WERI-Rb-1 (cell line): ENCODE measurements around the gene SYNPO.

ENCODE experiments used
- DNase-seq: peaks from one replicate; pipeline ENCODE4 v3.0.0-alpha.2; 2020
- H3K27ac ChIP-seq: fragments of 250-450 bp; sonication (Bioruptor Pico); 2 replicates; pipeline ENCODE4 v1.5.1; 2020; ENCODE audit warnings: mild to moderate bottlenecking, moderate library complexity
- H3K27me3 ChIP-seq: fragments of 250-450 bp; sonication (Bioruptor Pico); 2 replicates; pipeline ENCODE4 v1.5.1; 2021; ENCODE audit warnings: mild to moderate bottlenecking, low read depth, moderate library complexity; ENCODE audit not compliant: insufficient read depth, severe bottlenecking
- H3K36me3 ChIP-seq: fragments of 250-450 bp; sonication (Bioruptor Pico); 2 replicates; pipeline ENCODE4 v1.5.1; 2020; ENCODE audit warnings: mild to moderate bottlenecking, moderate library complexity
- H3K4me3 ChIP-seq: 2 replicates; pipeline ENCODE4 v1.5.1; 2011; ENCODE audit warnings: low read depth, mild to moderate bottlenecking, control low read depth, low read length
- H3K9me3 ChIP-seq: fragments of 250-450 bp; sonication (Bioruptor Pico); 2 replicates; pipeline ENCODE4 v1.5.1; 2021; ENCODE audit warnings: mild to moderate bottlenecking, moderate library complexity; ENCODE audit not compliant: severe bottlenecking
- TF ChIP-seq, protein P1 (sequence below): IDR thresholded peaks from 2 replicates; pipeline ENCODE4 v1.5.1; 2011; ENCODE audit warnings: low read depth, mild to moderate bottlenecking, control low read depth, inconsistent platforms, low read length

SYNPO gene

GRCh38 chr5:150609843-150610584, 30.4 kb upstream of the SYNPO start:
- Histone ChIP-seq H3K9me3 (no peaks in the 10 kb centered on the region), H3K27me3 (no peaks in the 10 kb centered on the region), H3K27ac (no peak overlapping the region), H3K4me3 (no peak overlapping the region), H3K36me3 (no peaks in the 10 kb centered on the region)
- DNase-seq = no peak
- TF ChIP-seq, protein P1, sequence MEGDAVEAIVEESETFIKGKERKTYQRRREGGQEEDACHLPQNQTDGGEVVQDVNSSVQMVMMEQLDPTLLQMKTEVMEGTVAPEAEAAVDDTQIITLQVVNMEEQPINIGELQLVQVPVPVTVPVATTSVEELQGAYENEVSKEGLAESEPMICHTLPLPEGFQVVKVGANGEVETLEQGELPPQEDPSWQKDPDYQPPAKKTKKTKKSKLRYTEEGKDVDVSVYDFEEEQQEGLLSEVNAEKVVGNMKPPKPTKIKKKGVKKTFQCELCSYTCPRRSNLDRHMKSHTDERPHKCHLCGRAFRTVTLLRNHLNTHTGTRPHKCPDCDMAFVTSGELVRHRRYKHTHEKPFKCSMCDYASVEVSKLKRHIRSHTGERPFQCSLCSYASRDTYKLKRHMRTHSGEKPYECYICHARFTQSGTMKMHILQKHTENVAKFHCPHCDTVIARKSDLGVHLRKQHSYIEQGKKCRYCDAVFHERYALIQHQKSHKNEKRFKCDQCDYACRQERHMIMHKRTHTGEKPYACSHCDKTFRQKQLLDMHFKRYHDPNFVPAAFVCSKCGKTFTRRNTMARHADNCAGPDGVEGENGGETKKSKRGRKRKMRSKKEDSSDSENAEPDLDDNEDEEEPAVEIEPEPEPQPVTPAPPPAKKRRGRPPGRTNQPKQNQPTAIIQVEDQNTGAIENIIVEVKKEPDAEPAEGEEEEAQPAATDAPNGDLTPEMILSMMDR = no peak

- Histone ChIP-seq H3K9me3 (no peaks in the 10 kb centered on the region), H3K27ac (no peak overlapping the region), H3K4me3 (no peak overlapping the region), H3K27me3 (no peaks in the 10 kb centered on the region), H3K36me3 (no peaks in the 10 kb centered on the region)
- no peak for DNase-seq
- TF ChIP-seq, protein P1 = no peak
Measured at GRCh38 chr5:150611026-150611425, 29.4 kb upstream of the SYNPO start.

DNA sequence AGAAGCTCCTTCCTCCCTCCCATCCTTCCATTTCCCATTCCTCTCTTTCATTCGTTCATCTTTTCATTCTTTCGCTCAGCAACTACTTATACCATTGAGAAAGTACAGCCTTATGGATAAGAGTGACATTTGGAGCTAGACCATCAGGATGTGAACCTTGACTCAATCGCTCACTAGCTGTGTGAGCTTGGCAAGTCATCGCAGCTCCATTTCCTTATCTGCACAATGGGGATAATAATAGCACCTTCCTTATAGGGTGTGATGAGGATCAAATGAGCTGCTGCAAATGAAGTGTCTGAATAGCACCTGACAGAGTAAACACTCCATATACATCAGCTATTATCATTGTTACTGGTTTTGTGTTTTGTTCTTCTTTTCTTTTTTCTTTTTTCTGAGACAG, 28.1 kb upstream of the SYNPO start:
- Histone ChIP-seq H3K27ac (no peak overlapping the region), H3K4me3 (no peak overlapping the region), H3K36me3 (no peaks in the 10 kb centered on the region), H3K27me3 (no peaks in the 10 kb centered on the region), H3K9me3 (no peaks in the 10 kb centered on the region)
- no peak for DNase-seq
- TF ChIP-seq, protein P1 = no peak

DNA sequence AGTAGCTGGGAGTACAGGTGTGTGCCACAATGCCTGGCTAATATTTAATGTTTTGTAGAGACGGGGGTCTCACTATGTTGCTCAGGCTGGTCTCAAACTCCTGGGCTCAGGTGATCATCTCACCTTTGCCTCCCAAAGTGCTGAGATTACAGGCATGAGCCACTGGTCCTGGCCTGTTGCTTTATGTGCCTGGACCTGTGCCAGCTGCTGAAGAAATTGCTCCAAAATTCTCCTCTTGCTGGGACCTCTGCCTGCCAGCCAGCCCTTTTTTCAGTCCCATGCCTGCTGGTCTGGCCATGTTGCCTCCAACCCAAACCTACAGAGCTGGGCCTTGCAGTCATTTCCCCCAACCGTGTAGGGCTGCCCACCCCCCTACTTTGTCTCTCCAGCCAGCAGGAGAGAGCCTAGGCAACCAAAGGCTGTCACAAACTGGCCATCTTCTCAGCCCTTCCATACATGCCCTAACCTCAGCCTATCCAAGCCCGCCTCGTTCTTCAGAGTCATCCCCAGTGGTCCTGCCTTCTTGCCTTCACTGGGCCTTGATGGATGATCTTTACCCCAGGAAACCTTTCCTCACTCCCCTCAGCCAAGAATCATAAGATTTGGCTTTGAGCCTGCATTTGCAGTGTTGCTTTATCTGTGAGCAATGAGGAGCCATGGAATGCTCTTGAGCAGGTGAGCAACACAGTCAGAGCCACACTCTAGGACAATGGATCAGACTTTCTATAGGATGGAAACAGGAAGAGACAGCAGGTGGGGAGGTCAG, 27.4 kb upstream of the SYNPO start:
- no peak overlapping the region for H3K4me3 ChIP-seq
- no peak overlapping the region for H3K27ac ChIP-seq
- no peaks in the 10 kb centered on the region for H3K27me3 ChIP-seq
- DNase-seq = no peak
- TF ChIP-seq, protein P1 = no peak
- no peaks in the 10 kb centered on the region for H3K9me3 ChIP-seq
- no peaks in the 10 kb centered on the region for H3K36me3 ChIP-seq

GRCh38 chr5:150613991-150614660, 26.3 kb upstream of the SYNPO start:
- Histone ChIP-seq H3K4me3 (no peak overlapping the region), H3K9me3 (no peaks in the 10 kb centered on the region), H3K27ac (no peak overlapping the region), H3K36me3 (no peaks in the 10 kb centered on the region), H3K27me3 (no peaks in the 10 kb centered on the region)
- TF ChIP-seq, protein P1 = peak; percentile 68
- no peak for DNase-seq
